Keratinocyte (primary cell): ENCODE results near the gene ETFA. TPM values are rescaled to one million over a fixed set of nuclear protein-coding genes. Genes with fewer than 3 reads are reported as not detected.
"Not testable (repeated sequence)": the region's sequence is repeated elsewhere in the genome, so short reads cannot be mapped to it uniquely, and the experiment has no call there.

Source experiments
- DNase-seq: peaks from one replicate; pipeline ENCODE4 v3.0.0-alpha.2; 2011; ENCODE audit warnings: low read depth, missing footprints, low spot score
- FAIRE-seq: peaks from 2 replicates; lab custom pipeline; 2011; peaks lifted over from hg19 to GRCh38; lab: Jason Lieb, UNC
- H2AFZ ChIP-seq: 2 replicates; pipeline ENCODE4 v1.6.0; 2012; ENCODE audit warnings: low read length, control low read depth, inconsistent platforms; ENCODE audit not compliant: control insufficient read depth
- H3K27ac ChIP-seq: 2 replicates; pipeline ENCODE4 v1.5.1; 2011; ENCODE audit warnings: low read length; ENCODE audit not compliant: control insufficient read depth, insufficient read depth
- H3K27me3 ChIP-seq: 3 replicates; pipeline ENCODE4 v1.6.0; 2011; ENCODE audit warnings: low read length; ENCODE audit not compliant: control insufficient read depth, insufficient read depth; ENCODE audit errors: extremely low read depth
- H3K36me3 ChIP-seq, 2 experiments: 2 replicates in 1 of 2; 3 replicates in 1 of 2; pipeline ENCODE4 v1.5.1; 2011; ENCODE audit warnings: low read length in 2 of 2, mild to moderate bottlenecking in 1 of 2; ENCODE audit not compliant: control insufficient read depth in 2 of 2, insufficient read depth in 2 of 2; ENCODE audit errors: extremely low read depth in 1 of 2
- H3K4me1 ChIP-seq: 3 replicates; pipeline ENCODE4 v1.5.1; 2011; ENCODE audit warnings: low read length; ENCODE audit not compliant: control insufficient read depth, insufficient read depth; ENCODE audit errors: extremely low read depth
- H3K4me2 ChIP-seq: 3 replicates; pipeline ENCODE4 v1.6.0; 2011; ENCODE audit warnings: low read depth, low read length; ENCODE audit not compliant: control insufficient read depth, insufficient read depth; ENCODE audit errors: extremely low read depth
- H3K4me3 ChIP-seq, 3 experiments: fragments of 200-600 bp in 1 of 3; sonication (generic) in 1 of 3; 2 replicates in 2 of 3; 3 replicates in 1 of 3; pipeline ENCODE4 v1.5.1; 2011 to 2016; ENCODE audit warnings: low read length in 3 of 3, mild to moderate bottlenecking in 3 of 3, control low read depth in 2 of 3, inconsistent platforms in 1 of 3, low read depth in 1 of 3, mixed read lengths in 1 of 3, mixed run types in 1 of 3, moderate library complexity in 1 of 3; ENCODE audit not compliant: control insufficient read depth in 2 of 3, insufficient read depth in 2 of 3; ENCODE audit errors: extremely low read depth in 1 of 3
- H3K79me2 ChIP-seq: 2 replicates; pipeline ENCODE4 v1.6.0; 2012; ENCODE audit warnings: low read length; ENCODE audit not compliant: control insufficient read depth, insufficient read depth
- H3K9ac ChIP-seq: 3 replicates; pipeline ENCODE4 v1.6.0; 2011; ENCODE audit warnings: low read length; ENCODE audit not compliant: control insufficient read depth, insufficient read depth; ENCODE audit errors: extremely low read depth
- H3K9me1 ChIP-seq: 3 replicates; pipeline ENCODE4 v1.6.0; 2011; ENCODE audit warnings: low read length; ENCODE audit not compliant: control insufficient read depth, insufficient read depth; ENCODE audit errors: extremely low read depth
- H3K9me3 ChIP-seq: 2 replicates; pipeline ENCODE4 v1.5.1; 2012; ENCODE audit warnings: low read depth, low read length; ENCODE audit not compliant: control insufficient read depth
- H4K20me1 ChIP-seq: 3 replicates; pipeline ENCODE4 v1.6.0; 2011; ENCODE audit warnings: low read length; ENCODE audit not compliant: control insufficient read depth, insufficient read depth; ENCODE audit errors: extremely low read depth
- CTCF ChIP-seq, 3 experiments: IDR thresholded peaks in 1 of 3; conservative IDR thresholded peaks in 1 of 3; optimal IDR thresholded peaks in 1 of 3; 2 replicates in 2 of 3; 3 replicates in 1 of 3; pipeline versions ENCODE3 to v1.5.1; 2011; ENCODE audit warnings: low read length in 3 of 3, mild to moderate bottlenecking in 3 of 3, moderate library complexity in 2 of 3, control low read depth in 1 of 3, inconsistent platforms in 1 of 3; ENCODE audit not compliant: insufficient read depth in 2 of 3; ENCODE audit errors: extremely low read depth in 1 of 3
- EZH2 ChIP-seq: IDR thresholded peaks from one replicate; pipeline ENCODE4 v1.6.1; 2012; ENCODE audit warnings: inconsistent platforms, mild to moderate bottlenecking, low read length, moderate library complexity
- dilution Hi-C: fragments of 300-500 bp; cut with MboI; formaldehyde crosslinking; loops from one replicate; pipeline ENCODE4 v1.7.0; 2020; ENCODE audit warnings: low sequenced_read_pairs; ENCODE audit not compliant: extremely low pct_ligation_motif_present
- polyA plus RNA-seq, 5 experiments: library from polyadenylated mRNA; depleted of rRNA in 3 of 5; stranded (reverse) in 3 of 5; stranded (forward) in 1 of 5; unstranded in 1 of 5; fragments of >200 nt; gene quantifications; 1 replicate in 1 of 5; 2 replicates in 3 of 5; 3 replicates in 1 of 5; pipeline versions ENCODE4 v1.2.1 to v1.2.3, GENCODE V29; 2011 to 2012; ENCODE audit warnings: missing spikeins in 2 of 5, low read depth in 1 of 5, low replicate concordance in 1 of 5

Gene ETFA
- polyA plus RNA-seq, 1 donor (not counting 4 experiments of a cell fraction or from before 2014, with no cell fraction given): 230 TPM

- FAIRE-seq (no peak), DNase-seq (no peak)
- no peak overlapping the region for H3K4me3 ChIP-seq
- no peak overlapping the region for H3K4me2 ChIP-seq
- H3K4me1 ChIP-seq: no peaks in the 10 kb centered on the region
- no peak overlapping the region for H3K9ac ChIP-seq
- no peak overlapping the region for H2AFZ ChIP-seq
- H3K27ac ChIP-seq: no peak overlapping the region
- H3K36me3 ChIP-seq: no peaks in the 10 kb centered on the region
- peaks cover 83% of the 10 kb centered on the region for H3K79me2 ChIP-seq
- dilution Hi-C loops: no loop called here
- H4K20me1 ChIP-seq: no peaks in the 10 kb centered on the region
- H3K9me1 ChIP-seq: no peaks in the 10 kb centered on the region
- H3K9me3 ChIP-seq: no peaks in the 10 kb centered on the region
- no peaks in the 10 kb centered on the region for H3K27me3 ChIP-seq
- TF ChIP-seq CTCF (optimal IDR thresholded peaks at IDR 0.05 in 1 of 3, IDR thresholded peaks at IDR 0.05 in 1 of 3, conservative IDR thresholded peaks at IDR 0.05 in 1 of 3; ENCODE audit: extremely low read depth in 1 of 3, insufficient read depth in 2 of 3, low read length in 3 of 3) (no peak), EZH2 (no peak)
Observed at GRCh38 chr15:76299786-76300185, 11.5 kb downstream of the ETFA start.

- Histone ChIP-seq H3K27ac (no peak overlapping the region), H2AFZ (no peak overlapping the region), H3K4me1 (no peaks in the 10 kb centered on the region), H4K20me1 (no peaks in the 10 kb centered on the region), H3K9me3 (no peaks in the 10 kb centered on the region), H3K4me2 (no peak overlapping the region), H3K4me3 (no peak overlapping the region), H3K79me2 (peaks cover 84% of the 10 kb centered on the region), H3K9ac (no peak overlapping the region), H3K27me3 (no peaks in the 10 kb centered on the region), H3K9me1 (no peaks in the 10 kb centered on the region), H3K36me3 (no peaks in the 10 kb centered on the region)
- dilution Hi-C loops: no loop called here
- FAIRE-seq (no peak), DNase-seq (no peak)
- TF ChIP-seq CTCF (optimal IDR thresholded peaks at IDR 0.05 in 1 of 3, IDR thresholded peaks at IDR 0.05 in 1 of 3, conservative IDR thresholded peaks at IDR 0.05 in 1 of 3; ENCODE audit: extremely low read depth in 1 of 3, insufficient read depth in 2 of 3, low read length in 3 of 3): no peak
- no peak for TF ChIP-seq EZH2
Observed at GRCh38 chr15:76298986-76299385, 12.3 kb downstream of the ETFA start.

GRCh38 chr15:76297951-76298350, 13.3 kb downstream of the ETFA start:
- dilution Hi-C loops, H3K9ac ChIP-seq, H2AFZ ChIP-seq, FAIRE-seq, H3K27ac ChIP-seq, H3K27me3 ChIP-seq, H3K4me1 ChIP-seq, DNase-seq, H3K9me1 ChIP-seq, H3K36me3 ChIP-seq, H3K4me3 ChIP-seq, H4K20me1 ChIP-seq, H3K4me2 ChIP-seq, H3K9me3 ChIP-seq: not testable (repeated sequence)
- peaks cover 77% of the 10 kb centered on the region for H3K79me2 ChIP-seq
